GM19239 (cell line): ENCODE data around the gene DAND5.
A peak's percentile ranks its signal among the peaks of the same experiment; 100 is the strongest.
"Not testable (repeated sequence)": the region's sequence is repeated elsewhere in the genome, so short reads cannot be mapped to it uniquely, and the experiment has no call there.

Source experiments
- DNase-seq: peaks from one replicate; pipeline ENCODE4 v3.0.0; 2011; ENCODE audit warnings: low spot score; ENCODE audit not compliant: insufficient read length
- FAIRE-seq: peaks from 2 replicates; lab custom pipeline; 2011; peaks lifted over from hg19 to GRCh38; lab: Jason Lieb, UNC

DAND5 gene

DNA sequence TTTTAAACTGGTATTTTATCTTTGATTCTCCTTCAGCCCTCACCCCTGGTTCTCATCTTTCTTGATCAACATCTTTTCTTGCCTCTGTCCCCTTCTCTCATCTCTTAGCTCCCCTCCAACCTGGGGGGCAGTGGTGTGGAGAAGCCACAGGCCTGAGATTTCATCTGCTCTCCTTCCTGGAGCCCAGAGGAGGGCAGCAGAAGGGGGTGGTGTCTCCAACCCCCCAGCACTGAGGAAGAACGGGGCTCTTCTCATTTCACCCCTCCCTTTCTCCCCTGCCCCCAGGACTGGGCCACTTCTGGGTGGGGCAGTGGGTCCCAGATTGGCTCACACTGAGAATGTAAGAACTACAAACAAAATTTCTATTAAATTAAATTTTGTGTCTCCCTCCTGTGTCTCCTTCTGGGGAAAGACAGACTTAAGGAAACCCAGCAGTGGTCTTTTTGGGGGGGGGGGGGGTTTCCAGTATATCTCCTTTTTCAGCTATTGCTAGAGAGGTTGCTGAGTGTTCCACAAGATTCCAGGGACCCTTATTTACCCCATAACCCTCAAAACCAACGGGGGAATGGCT is 25.2 kb upstream of the DAND5 start:
- no peak for DNase-seq
- no peak for FAIRE-seq

GRCh38 chr19:12945479-12946091 is 23.8 kb upstream of the DAND5 start, which contains the start of gene RAD23A:
Gene RAD23A (plus strand): TSS chr19:12945862. CDS start chr19:12945949, 87 bp downstream.
- DNase-seq (peak; percentile 84), FAIRE-seq (peak; percentile 99)

- peak; percentile 40 for DNase-seq
- peak; percentile 68 for FAIRE-seq
Measured at GRCh38 chr19:12946092-12946721, 23.2 kb upstream of the DAND5 start.

GRCh38 chr19:12946731-12947496 is 22.5 kb upstream of the DAND5 start:
- DNase-seq (no peak), FAIRE-seq (no peak)

DNA sequence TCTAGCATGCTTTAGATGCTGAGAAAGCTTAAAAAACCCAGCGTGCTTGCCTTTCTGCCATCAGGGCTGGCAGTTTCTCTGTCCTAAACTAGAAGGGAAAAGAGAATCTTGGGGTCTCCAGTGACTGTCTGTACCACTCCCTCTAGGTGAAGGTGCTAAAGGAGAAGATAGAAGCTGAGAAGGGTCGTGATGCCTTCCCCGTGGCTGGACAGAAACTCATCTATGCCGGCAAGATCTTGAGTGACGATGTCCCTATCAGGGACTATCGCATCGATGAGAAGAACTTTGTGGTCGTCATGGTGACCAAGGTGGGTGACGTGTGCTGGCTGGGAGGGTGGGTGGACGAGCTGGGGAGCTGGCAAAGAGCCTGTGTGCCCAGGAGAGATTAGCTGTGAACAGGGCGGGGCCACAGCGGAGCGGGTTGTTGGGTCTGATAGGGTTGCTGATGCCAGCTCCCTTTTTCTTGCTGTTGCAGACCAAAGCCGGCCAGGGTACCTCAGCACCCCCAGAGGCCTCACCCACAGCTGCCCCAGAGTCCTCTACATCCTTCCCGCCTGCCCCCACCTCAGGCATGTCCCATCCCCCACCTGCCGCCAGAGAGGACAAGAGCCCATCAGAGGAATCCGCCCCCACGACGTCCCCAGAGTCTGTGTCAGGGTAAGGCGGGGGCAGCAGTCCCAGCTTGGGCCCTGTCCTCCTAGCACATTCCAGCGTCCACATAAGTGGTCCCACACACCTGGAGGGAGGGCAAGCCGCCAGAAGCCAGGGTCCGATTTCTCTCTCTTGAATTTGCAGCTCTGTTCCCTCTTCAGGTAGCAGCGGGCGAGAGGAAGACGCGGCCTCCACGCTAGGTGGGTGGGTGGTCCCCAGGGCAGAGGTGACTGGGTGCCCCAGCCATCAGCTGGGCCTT is 21.4 kb upstream of the DAND5 start:
- DNase-seq, result no peak
- FAIRE-seq, result peak; percentile 8

DNA sequence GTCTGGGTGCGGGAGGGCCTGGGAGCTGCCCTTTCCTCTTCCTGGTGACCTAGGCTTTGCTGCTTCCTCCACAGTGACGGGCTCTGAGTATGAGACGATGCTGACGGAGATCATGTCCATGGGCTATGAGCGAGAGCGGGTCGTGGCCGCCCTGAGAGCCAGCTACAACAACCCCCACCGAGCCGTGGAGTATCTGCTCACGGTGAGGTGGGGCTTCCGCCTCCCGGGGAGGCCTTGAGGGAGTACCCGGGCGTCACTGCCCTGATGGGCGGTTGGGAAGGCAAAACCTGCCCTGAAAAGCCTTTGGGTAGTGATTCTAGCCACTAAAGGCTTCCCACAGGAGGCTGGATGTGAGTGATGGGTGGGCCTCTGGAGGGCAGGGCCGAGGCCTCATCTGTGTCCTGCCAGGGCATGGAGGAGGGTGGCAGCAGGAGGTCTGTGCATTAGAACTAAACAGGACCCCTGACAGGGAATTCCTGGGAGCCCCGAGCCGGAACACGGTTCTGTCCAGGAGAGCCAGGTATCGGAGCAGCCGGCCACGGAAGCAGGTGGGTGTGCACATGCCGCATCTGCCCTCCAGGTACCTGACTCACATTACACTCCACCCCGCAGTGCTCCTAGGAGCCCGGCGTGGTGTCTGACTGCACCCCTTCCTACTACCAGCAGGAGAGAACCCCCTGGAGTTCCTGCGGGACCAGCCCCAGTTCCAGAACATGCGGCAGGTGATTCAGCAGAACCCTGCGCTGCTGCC is 20.6 kb upstream of the DAND5 start:
- DNase-seq (no peak), FAIRE-seq (no peak)

DNA sequence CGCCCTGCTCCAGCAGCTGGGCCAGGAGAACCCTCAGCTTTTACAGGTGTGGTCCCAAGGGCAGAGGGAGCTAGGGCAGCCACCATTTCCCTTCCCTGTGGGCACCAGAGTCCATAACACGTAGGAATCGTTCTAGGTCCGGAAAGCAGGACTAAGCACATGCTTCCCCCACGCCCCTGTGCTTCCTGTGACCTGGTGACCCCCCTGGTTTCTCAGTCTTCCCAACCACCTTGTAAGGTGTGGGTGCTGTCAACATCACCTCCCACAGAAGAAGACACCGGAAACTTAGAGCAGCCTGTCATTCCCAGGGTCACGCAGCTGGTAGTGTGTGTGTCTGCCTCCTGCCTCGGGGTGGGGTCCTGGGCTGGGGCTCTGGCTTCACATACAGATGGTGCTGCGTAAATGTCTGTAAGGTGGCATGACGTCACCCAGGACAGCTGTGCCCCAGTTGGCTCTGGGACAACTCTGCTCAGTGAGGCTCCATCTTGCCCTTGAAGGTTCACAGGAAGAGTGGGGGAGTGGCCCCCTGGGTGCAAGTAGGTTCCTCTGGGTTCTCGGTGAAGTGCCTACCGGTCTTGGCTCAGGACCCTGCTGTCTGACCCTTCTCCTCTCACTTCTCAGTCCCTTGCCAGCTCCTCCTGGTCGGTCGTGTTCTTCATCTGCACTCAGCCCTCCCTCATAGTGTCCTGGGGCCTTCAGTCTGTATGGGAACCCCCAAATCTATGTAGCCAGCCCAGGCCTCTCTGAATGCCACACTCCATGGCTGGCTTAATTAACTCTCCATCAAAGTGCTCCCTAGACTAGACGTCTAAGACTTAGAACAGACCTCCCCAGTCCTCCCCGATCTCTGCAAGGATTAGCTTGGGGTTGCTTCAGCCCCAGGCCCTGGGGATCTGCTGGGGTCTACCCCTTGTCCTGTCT is 19.8 kb upstream of the DAND5 start:
- FAIRE-seq (no peak), DNase-seq (no peak)

DNA sequence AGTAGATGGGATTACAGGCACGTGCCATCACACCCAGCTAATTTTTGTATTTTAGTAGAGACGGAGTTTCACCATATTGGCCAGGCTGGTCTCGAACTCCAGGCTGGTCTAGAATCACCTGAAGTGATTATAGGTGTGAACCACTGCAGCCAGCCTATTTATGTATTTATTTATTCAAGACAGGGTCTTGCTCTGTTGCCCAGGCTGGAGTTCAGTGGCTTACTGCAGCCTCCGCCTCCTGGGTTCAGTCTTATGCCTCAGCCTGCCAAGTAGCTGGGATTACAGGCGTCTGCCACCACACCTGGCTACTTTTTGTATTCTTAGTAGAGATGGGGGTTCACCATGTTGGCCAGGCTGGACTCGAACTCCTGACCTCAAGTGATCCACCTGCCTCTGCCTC is 17.3 kb upstream of the DAND5 start:
- FAIRE-seq, DNase-seq: not testable (repeated sequence)

- DNase-seq, result no peak
- no peak for FAIRE-seq
Measured at GRCh38 chr19:12952488-12953137, 16.8 kb upstream of the DAND5 start.

DNA sequence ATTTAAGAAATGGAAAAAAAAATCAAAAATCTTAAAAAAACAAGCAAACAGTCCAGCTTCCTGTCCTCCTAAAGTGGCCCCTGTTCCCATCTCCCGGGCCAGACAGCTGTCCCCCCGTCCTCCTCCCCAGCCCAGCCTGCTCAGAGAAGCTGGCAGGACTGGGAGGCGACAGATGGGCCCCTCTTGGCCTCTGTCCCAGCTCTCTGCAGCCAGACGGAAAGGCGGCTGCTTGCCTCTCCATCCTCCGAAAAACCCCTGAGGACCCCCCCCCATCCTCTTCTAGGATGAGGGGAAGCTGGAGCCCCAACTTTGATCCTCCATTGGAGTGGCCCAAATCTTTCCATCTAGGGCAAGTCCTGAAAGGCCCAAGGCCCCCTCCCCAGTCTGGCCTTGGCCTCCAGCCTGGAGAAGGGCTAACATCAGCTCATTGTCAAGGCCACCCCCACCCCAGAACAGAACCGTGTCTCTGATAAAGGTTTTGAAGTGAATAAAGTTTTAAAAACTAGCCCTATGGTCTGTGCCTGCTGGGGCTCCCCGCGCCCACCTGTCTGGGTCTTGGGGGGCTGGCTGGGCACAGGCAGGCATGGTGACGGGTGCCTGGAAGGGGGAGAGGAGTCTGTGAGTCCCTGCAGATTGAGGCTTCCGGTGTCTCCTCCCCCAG is 16.1 kb upstream of the DAND5 start:
- DNase-seq, result no peak
- no peak for FAIRE-seq

DNA sequence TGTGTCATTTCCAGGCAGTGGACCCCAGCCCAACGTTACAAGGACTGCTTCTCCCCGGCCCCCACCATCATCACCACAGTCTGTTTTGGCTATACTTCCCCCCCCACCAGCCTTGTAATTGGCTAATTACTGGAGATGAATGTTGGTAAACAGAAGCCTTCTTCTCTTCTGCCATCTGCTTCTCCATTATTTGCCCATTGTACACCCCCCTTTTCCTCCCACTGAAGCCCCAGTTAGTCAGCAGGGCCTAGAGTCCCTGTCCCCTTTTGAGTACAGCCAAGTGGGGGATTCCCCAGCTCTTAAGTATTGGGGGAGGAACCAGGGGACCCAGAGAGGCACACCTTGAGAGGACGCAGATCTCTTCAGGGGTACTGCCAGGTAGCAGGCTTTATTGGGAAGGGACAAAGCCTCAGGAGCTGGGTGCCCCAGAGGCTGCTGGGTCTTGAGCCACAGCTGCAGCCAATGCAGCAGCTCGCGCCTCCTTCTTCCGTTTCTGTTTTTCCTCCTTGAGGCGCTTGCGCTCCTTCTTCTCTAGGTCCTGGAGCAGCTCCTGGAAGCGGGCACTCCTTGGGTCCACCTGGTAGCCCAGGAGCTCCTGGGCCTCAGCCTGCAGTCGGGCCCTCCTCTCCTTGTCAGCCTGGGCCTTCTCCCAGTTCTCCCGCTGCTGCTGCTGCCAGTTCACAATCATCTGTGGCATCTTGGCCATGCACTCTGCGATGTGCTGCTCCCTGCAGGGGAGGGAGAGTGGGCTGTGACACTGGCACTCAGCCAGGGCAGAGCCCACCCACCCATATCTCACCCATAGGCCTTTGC is 15.4 kb upstream of the DAND5 start:
- DNase-seq, result no peak
- FAIRE-seq, result no peak

- DNase-seq (no peak), FAIRE-seq (no peak)
Measured at GRCh38 chr19:12954612-12954962, 14.8 kb upstream of the DAND5 start.

GRCh38 chr19:12955575-12955974 is 13.8 kb upstream of the DAND5 start:
- not testable (repeated sequence) for FAIRE-seq, DNase-seq

DNA sequence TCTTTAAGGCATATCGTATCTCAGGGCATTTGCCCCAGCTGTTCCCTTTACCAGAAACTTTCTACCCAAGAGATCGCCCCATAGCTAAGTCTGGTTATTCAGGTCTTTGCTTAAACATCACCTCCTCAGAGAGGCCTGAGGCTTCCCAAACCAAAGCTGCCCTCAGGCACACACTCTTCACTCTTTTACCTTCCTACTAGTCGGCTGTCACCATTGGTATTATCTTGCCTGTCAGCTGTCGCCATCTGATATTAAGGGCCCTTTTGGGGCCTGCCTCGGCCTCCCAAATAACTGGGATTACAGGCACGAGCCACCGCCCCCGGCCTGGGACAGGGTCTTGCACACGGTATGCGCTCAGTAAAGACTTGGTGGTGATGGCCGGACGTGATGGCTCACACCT is 13.4 kb upstream of the DAND5 start:
- no peak for DNase-seq
- no peak for FAIRE-seq

DNA sequence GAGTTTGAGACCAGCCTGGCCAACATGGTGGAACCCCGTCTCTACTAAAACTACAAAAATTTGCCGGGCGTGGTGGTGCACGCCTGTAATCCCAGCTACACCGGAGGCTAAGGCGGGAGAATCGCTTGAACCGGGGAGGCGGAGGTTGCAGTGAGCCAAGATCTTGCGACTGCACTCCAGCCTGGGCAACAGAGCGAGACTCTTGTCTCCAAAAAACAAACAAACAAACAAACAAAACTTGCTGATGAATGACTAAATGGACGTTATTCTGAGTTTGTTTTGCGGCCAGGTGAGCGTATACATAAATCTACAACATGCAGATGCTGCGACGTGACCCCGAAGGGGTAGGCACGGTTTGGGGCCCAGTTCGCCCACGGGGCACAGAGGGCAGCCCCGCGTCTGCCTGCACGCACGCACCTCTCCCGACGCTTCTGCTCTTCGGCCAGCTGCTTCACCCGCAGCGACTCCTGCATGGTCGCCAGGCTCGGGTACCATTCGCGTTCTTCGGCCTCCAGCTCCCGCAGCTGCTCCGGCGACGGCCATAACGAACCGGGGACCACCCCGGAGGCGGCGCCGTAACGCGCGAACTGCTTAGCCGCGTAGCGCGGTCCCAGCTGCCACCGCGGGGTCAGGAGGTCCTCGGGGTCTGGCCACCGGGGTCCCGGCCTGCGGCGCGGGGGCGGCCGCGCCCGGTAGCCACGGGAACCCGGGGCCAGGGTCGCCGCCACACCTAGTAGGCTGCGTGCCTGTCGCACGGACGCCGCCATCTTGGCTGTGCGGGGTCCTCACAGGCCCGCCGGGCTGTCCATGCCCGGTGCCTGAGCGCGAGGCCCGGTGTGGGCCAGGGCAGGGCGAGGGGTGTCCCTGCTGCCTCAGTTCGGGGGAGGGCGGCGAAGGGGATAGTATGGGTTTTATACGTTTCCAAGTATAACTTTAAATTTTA is 12.7 kb upstream of the DAND5 start, which contains the start of gene GADD45GIP1:
GADD45GIP1 (minus strand) TSS at position 778 of the 943 bp plus-strand sequence; CDS start at position 767, 11 bp downstream.
- FAIRE-seq (peak; percentile 80), DNase-seq (peak; percentile 72)
